NOMO-1 treated with dmso at 0.1 percent for 144 hours (cell line): Measurements from ENCODE around the gene NFATC3.

ENCODE experiments used
- DNase-seq: peaks from one replicate; lab custom pipeline; 2025; ENCODE audit not compliant: unreplicated experiment; lab: John Stamatoyannopoulos, UW

NFATC3 gene

GRCh38 chr16:68267612-68268405 lies 182.6 kb downstream of the NFATC3 start:
- no peak for DNase-seq

- no peak for DNase-seq
Measured at GRCh38 chr16:68269793-68270192, 184.6 kb downstream of the NFATC3 start.

GRCh38 chr16:68270353-68270752 lies 185.2 kb downstream of the NFATC3 start:
- DNase-seq: no peak

- DNase-seq: no peak
Measured at GRCh38 chr16:68272507-68273209, 187.5 kb downstream of the NFATC3 start.

- no peak for DNase-seq
Measured at GRCh38 chr16:68273459-68273858, 188.3 kb downstream of the NFATC3 start.

- DNase-seq: no peak
Measured at GRCh38 chr16:68273896-68274295, 188.7 kb downstream of the NFATC3 start.

GRCh38 chr16:68274441-68274840 lies 189.3 kb downstream of the NFATC3 start:
- no peak for DNase-seq

- peak; percentile 57 for DNase-seq
Measured at GRCh38 chr16:68275611-68276191, 190.5 kb downstream of the NFATC3 start.

GRCh38 chr16:68276223-68276622 lies 191.1 kb downstream of the NFATC3 start:
- DNase-seq: no peak
